ENCODE data around the gene POU2F1. TPM values are rescaled to one million over a fixed set of nuclear protein-coding genes. Genes with fewer than 3 reads are reported as not detected.
A peak's percentile ranks its signal among the peaks of the same experiment; 100 is the strongest.

POU2F1 gene
- total and polyA plus RNA-seq, 2 experiments from 2014 or later: 38.8 to 66.1 TPM

- no peak overlapping the region for H2AFZ ChIP-seq
- peak overlapping the region; percentile 24; the same call in 1 of the 2 replicates for H3K4me2 ChIP-seq
- Mint-ChIP-seq H3K27me3 (ENCODE audit: insufficient read depth, low read depth, poor library complexity) (no peaks in the 10 kb centered on the region), H3K9me3 (no peaks in the 10 kb centered on the region), H3K4me1 (peaks cover 49% of the 10 kb centered on the region), H3K27ac (no peak overlapping the region; the same call in 1 of the 2 replicates), H3K4me3 (no peak overlapping the region), H3K36me3 (ENCODE audit: low read depth) (peaks cover 10% of the 10 kb centered on the region; the same call in 2 of the 3 replicates)
- H3K27ac ChIP-seq (ENCODE audit: low read depth): peak overlapping the region; percentile 46
- no peaks in the 10 kb centered on the region for H3K36me3 ChIP-seq (ENCODE audit: insufficient read depth)
- H3F3A ChIP-seq (replicated peaks; ENCODE audit: low read depth): no peaks in the 10 kb centered on the region
- H4K20me1 ChIP-seq (replicated peaks; ENCODE audit: insufficient read depth): peaks cover 5% of the 10 kb centered on the region
- H3K9me2 ChIP-seq (ENCODE audit: insufficient read depth): no peaks in the 10 kb centered on the region
- DNase-seq (ENCODE audit: low spot score) (peak; percentile 26), ATAC-seq (peak; percentile 44)
- peaks cover 56% of the 10 kb centered on the region for H3K79me2 ChIP-seq (replicated peaks; ENCODE audit: insufficient read depth)
- no peak overlapping the region for H3K4me3 ChIP-seq
- peaks cover 23% of the 10 kb centered on the region for H3K4me1 ChIP-seq (ENCODE audit: insufficient read depth)
- TF ChIP-seq POLR2AphosphoS5 (IDR thresholded peaks at IDR 0.05; ENCODE audit: low read depth) (no peak), JUNB (IDR thresholded peaks at IDR 0.05; ENCODE audit: unreplicated experiment) (no peak), NANOG (IDR thresholded peaks at IDR 0.05; ENCODE audit: borderline replicate concordance) (no peak)
- TF ChIP-seq, protein P1, sequence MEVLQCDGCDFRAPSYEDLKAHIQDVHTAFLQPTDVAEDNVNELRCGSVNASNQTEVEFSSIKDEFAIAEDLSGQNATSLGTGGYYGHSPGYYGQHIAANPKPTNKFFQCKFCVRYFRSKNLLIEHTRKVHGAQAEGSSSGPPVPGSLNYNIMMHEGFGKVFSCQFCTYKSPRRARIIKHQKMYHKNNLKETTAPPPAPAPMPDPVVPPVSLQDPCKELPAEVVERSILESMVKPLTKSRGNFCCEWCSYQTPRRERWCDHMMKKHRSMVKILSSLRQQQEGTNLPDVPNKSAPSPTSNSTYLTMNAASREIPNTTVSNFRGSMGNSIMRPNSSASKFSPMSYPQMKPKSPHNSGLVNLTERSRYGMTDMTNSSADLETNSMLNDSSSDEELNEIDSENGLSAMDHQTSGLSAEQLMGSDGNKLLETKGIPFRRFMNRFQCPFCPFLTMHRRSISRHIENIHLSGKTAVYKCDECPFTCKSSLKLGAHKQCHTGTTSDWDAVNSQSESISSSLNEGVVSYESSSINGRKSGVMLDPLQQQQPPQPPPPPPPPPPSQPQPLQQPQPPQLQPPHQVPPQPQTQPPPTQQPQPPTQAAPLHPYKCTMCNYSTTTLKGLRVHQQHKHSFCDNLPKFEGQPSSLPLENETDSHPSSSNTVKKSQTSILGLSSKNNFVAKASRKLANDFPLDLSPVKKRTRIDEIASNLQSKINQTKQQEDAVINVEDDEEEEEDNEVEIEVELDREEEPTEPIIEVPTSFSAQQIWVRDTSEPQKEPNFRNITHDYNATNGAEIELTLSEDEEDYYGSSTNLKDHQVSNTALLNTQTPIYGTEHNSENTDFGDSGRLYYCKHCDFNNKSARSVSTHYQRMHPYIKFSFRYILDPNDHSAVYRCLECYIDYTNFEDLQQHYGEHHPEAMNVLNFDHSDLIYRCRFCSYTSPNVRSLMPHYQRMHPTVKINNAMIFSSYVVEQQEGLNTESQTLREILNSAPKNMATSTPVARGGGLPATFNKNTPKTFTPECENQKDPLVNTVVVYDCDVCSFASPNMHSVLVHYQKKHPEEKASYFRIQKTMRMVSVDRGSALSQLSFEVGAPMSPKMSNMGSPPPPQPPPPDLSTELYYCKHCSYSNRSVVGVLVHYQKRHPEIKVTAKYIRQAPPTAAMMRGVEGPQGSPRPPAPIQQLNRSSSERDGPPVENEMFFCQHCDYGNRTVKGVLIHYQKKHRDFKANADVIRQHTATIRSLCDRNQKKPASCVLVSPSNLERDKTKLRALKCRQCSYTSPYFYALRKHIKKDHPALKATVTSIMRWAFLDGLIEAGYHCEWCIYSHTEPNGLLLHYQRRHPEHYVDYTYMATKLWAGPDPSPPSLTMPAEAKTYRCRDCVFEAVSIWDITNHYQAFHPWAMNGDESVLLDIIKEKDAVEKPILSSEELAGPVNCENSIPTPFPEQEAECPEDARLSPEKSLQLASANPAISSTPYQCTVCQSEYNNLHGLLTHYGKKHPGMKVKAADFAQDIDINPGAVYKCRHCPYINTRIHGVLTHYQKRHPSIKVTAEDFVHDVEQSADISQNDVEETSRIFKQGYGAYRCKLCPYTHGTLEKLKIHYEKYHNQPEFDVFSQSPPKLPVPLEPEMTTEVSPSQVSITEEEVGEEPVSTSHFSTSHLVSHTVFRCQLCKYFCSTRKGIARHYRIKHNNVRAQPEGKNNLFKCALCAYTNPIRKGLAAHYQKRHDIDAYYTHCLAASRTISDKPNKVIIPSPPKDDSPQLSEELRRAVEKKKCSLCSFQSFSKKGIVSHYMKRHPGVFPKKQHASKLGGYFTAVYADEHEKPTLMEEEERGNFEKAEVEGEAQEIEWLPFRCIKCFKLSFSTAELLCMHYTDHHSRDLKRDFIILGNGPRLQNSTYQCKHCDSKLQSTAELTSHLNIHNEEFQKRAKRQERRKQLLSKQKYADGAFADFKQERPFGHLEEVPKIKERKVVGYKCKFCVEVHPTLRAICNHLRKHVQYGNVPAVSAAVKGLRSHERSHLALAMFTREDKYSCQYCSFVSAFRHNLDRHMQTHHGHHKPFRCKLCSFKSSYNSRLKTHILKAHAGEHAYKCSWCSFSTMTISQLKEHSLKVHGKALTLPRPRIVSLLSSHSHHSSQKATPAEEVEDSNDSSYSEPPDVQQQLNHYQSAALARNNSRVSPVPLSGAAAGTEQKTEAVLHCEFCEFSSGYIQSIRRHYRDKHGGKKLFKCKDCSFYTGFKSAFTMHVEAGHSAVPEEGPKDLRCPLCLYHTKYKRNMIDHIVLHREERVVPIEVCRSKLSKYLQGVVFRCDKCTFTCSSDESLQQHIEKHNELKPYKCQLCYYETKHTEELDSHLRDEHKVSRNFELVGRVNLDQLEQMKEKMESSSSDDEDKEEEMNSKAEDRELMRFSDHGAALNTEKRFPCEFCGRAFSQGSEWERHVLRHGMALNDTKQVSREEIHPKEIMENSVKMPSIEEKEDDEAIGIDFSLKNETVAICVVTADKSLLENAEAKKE (CRISPR knock-in tag; IDR thresholded peaks at IDR 0.05): peak; percentile 60
- TF ChIP-seq, protein P2, sequence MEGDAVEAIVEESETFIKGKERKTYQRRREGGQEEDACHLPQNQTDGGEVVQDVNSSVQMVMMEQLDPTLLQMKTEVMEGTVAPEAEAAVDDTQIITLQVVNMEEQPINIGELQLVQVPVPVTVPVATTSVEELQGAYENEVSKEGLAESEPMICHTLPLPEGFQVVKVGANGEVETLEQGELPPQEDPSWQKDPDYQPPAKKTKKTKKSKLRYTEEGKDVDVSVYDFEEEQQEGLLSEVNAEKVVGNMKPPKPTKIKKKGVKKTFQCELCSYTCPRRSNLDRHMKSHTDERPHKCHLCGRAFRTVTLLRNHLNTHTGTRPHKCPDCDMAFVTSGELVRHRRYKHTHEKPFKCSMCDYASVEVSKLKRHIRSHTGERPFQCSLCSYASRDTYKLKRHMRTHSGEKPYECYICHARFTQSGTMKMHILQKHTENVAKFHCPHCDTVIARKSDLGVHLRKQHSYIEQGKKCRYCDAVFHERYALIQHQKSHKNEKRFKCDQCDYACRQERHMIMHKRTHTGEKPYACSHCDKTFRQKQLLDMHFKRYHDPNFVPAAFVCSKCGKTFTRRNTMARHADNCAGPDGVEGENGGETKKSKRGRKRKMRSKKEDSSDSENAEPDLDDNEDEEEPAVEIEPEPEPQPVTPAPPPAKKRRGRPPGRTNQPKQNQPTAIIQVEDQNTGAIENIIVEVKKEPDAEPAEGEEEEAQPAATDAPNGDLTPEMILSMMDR (conservative IDR thresholded peaks at IDR 0.05; ENCODE audit: low read depth in 2 of 2): peak; percentile 10 to 15; a peak in 1 of 4 replicates
- H3K27me3 ChIP-seq (ENCODE audit: insufficient read depth): no peaks in the 10 kb centered on the region
Measured at GRCh38 chr1:167365360-167365759, 144.7 kb downstream of the POU2F1 start.
